T1000 (cell line): ENCODE measurements around the gene SUSD3.
"Not testable (repeated sequence)": the region's sequence is repeated elsewhere in the genome, so short reads cannot be mapped to it uniquely, and the experiment has no call there.

Experiments used
- DNase-seq: peaks from one replicate; lab custom pipeline; 2025; ENCODE audit warnings: mixed read lengths; lab: John Stamatoyannopoulos, UW

SUSD3 gene

GRCh38 chr9:93058355-93059010, at the start of gene SUSD3:
TSS of gene SUSD3 (plus strand) at chr9:93058701. CDS start at chr9:93058743, 42 bp downstream.
- DNase-seq: no peak

GRCh38 chr9:93009337-93010015, 49.0 kb upstream of the SUSD3 start:
- no peak for DNase-seq

GRCh38 chr9:93010056-93010455, 48.4 kb upstream of the SUSD3 start:
- no peak for DNase-seq

- DNase-seq: no peak
These were observed 47.8 kb upstream of the SUSD3 start for GRCh38 chr9:93010704-93011103.

GRCh38 chr9:93011114-93011513, 47.4 kb upstream of the SUSD3 start:
- DNase-seq: no peak

GRCh38 chr9:93012963-93013855, 45.3 kb upstream of the SUSD3 start:
- DNase-seq: no peak

- DNase-seq: no peak
These were observed 44.5 kb upstream of the SUSD3 start for GRCh38 chr9:93013856-93014582.

GRCh38 chr9:93015190-93015589, 43.3 kb upstream of the SUSD3 start:
- DNase-seq: not testable (repeated sequence)

- no peak for DNase-seq
These were observed 40.9 kb upstream of the SUSD3 start for GRCh38 chr9:93017621-93018020.

GRCh38 chr9:93020151-93020550, 38.4 kb upstream of the SUSD3 start:
- no peak for DNase-seq

- DNase-seq: no peak
These were observed 37.5 kb upstream of the SUSD3 start for GRCh38 chr9:93020771-93021670.

- DNase-seq: no peak
These were observed 36.4 kb upstream of the SUSD3 start for GRCh38 chr9:93022066-93022465.

- no peak for DNase-seq
These were observed 35.6 kb upstream of the SUSD3 start for GRCh38 chr9:93022721-93023520.

- DNase-seq: no peak
These were observed 35.0 kb upstream of the SUSD3 start for GRCh38 chr9:93023521-93023815.

GRCh38 chr9:93024646-93024910, 33.9 kb upstream of the SUSD3 start:
- DNase-seq: no peak

- no peak for DNase-seq
These were observed 33.4 kb upstream of the SUSD3 start for GRCh38 chr9:93024986-93025630.

GRCh38 chr9:93025736-93026135, 32.8 kb upstream of the SUSD3 start:
- no peak for DNase-seq

GRCh38 chr9:93026640-93027039, 31.9 kb upstream of the SUSD3 start:
- DNase-seq: no peak

- DNase-seq: no peak
These were observed 30.8 kb upstream of the SUSD3 start for GRCh38 chr9:93027750-93028149.

- no peak for DNase-seq
These were observed 30.0 kb upstream of the SUSD3 start for GRCh38 chr9:93028448-93029006.
